HUES6 (cell line): ENCODE measurements around the gene CCDC159.
"Not testable (repeated sequence)": the region's sequence is repeated elsewhere in the genome, so short reads cannot be mapped to it uniquely, and the experiment has no call there.

ENCODE experiments used
- H3K27ac ChIP-seq: 2 replicates; pipeline ENCODE4 v1.7.0; 2013; ENCODE audit warnings: low read depth, mild to moderate bottlenecking, low read length, inconsistent platforms
- H3K27me3 ChIP-seq: 2 replicates; pipeline ENCODE4 v1.6.1; 2013; ENCODE audit warnings: low read length; ENCODE audit not compliant: control insufficient read depth, insufficient read depth
- H3K36me3 ChIP-seq: 2 replicates; pipeline ENCODE4 v1.6.1; 2013; ENCODE audit warnings: low read length; ENCODE audit not compliant: control insufficient read depth, insufficient read depth
- H3K4me1 ChIP-seq: 2 replicates; pipeline ENCODE4 v1.6.1; 2013; ENCODE audit warnings: low read length; ENCODE audit not compliant: control insufficient read depth, insufficient read depth
- H3K4me3 ChIP-seq: 2 replicates; pipeline ENCODE4 v1.5.1; 2013; ENCODE audit warnings: low read depth, low read length
- H3K9ac ChIP-seq: one replicate; pipeline ENCODE4 v1.6.1; 2013; ENCODE audit warnings: mild to moderate bottlenecking, low read length
- H3K9me3 ChIP-seq: 2 replicates; pipeline ENCODE4 v1.6.1; 2013; ENCODE audit warnings: low read depth, low read length; ENCODE audit not compliant: control insufficient read depth, insufficient read depth

Gene CCDC159, protein sequence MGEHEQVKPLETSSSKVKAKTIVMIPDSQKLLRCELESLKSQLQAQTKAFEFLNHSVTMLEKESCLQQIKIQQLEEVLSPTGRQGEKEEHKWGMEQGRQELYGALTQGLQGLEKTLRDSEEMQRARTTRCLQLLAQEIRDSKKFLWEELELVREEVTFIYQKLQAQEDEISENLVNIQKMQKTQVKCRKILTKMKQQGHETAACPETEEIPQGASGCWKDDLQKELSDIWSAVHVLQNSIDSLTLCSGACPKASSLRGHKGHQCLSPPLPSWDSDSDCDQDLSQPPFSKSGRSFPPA

GRCh38 chr19:11346104-11346940, at the start of gene CCDC159, which contains the start of gene TMEM205:
CCDC159 (plus strand) TSS chr19:11346519; CDS start chr19:11346607, 88 bp downstream.
TMEM205 (minus strand) TSS chr19:11346268; CDS start chr19:11345619, 649 bp downstream.
- H3K9ac ChIP-seq = peak within 1 kb of the TSS; percentile 65
- no peaks in the 10 kb centered on the region for H3K27me3 ChIP-seq
- peaks cover 11% of the 10 kb centered on the region for H3K36me3 ChIP-seq
- H3K4me1 ChIP-seq = peaks cover 4% of the 10 kb centered on the region; the same call in 1 of the 2 replicates
- H3K9me3 ChIP-seq = peaks cover 10% of the 10 kb centered on the region
- H3K4me3 ChIP-seq = peak within 1 kb of the TSS; percentile 96
- H3K27ac ChIP-seq = no peak within 1 kb of the TSS

- Histone ChIP-seq H3K4me1 (no peaks in the 10 kb centered on the region), H3K9me3 (no peaks in the 10 kb centered on the region), H3K36me3 (no peaks in the 10 kb centered on the region), H3K27me3 (no peaks in the 10 kb centered on the region; the same call in 1 of the 2 replicates), H3K27ac (no peak overlapping the region), H3K4me3 (no peak overlapping the region), H3K9ac (no peak overlapping the region)
These were observed 46.1 kb upstream of the CCDC159 start for GRCh38 chr19:11299946-11300810.

DNA sequence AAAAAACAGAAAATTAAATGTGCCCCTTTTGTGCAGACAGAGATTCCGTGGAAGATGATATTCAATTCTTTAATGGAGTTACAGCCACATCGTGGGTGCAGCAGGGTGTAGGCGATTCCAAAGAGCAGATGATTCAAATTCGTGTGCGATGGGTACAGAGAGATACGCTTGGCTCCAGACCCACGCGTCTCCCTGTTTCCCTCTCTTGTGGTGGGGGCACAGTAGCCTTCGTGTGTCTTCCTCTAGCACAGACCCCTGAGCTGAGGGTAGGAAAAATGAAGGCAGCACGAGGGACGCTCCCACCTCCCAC, 45.6 kb upstream of the CCDC159 start:
- Histone ChIP-seq H3K36me3 (no peaks in the 10 kb centered on the region), H3K4me1 (no peaks in the 10 kb centered on the region), H3K27me3 (no peaks in the 10 kb centered on the region; the same call in 1 of the 2 replicates), H3K4me3 (no peak overlapping the region), H3K9ac (no peak overlapping the region), H3K9me3 (no peaks in the 10 kb centered on the region), H3K27ac (no peak overlapping the region)

GRCh38 chr19:11304936-11305335, 41.4 kb upstream of the CCDC159 start:
- no peaks in the 10 kb centered on the region; the same call in 1 of the 2 replicates for H3K27me3 ChIP-seq
- H3K9ac ChIP-seq = no peak overlapping the region
- H3K4me3 ChIP-seq = no peak overlapping the region
- no peaks in the 10 kb centered on the region for H3K9me3 ChIP-seq
- no peaks in the 10 kb centered on the region for H3K4me1 ChIP-seq
- no peak overlapping the region for H3K27ac ChIP-seq
- H3K36me3 ChIP-seq = no peaks in the 10 kb centered on the region

GRCh38 chr19:11306337-11306736, 40.0 kb upstream of the CCDC159 start:
- no peaks in the 10 kb centered on the region for H3K36me3 ChIP-seq
- no peaks in the 10 kb centered on the region for H3K9me3 ChIP-seq
- no peak overlapping the region for H3K27ac ChIP-seq
- H3K4me1 ChIP-seq = no peaks in the 10 kb centered on the region
- H3K9ac ChIP-seq = no peak overlapping the region
- no peak overlapping the region for H3K4me3 ChIP-seq
- H3K27me3 ChIP-seq = no peaks in the 10 kb centered on the region

DNA sequence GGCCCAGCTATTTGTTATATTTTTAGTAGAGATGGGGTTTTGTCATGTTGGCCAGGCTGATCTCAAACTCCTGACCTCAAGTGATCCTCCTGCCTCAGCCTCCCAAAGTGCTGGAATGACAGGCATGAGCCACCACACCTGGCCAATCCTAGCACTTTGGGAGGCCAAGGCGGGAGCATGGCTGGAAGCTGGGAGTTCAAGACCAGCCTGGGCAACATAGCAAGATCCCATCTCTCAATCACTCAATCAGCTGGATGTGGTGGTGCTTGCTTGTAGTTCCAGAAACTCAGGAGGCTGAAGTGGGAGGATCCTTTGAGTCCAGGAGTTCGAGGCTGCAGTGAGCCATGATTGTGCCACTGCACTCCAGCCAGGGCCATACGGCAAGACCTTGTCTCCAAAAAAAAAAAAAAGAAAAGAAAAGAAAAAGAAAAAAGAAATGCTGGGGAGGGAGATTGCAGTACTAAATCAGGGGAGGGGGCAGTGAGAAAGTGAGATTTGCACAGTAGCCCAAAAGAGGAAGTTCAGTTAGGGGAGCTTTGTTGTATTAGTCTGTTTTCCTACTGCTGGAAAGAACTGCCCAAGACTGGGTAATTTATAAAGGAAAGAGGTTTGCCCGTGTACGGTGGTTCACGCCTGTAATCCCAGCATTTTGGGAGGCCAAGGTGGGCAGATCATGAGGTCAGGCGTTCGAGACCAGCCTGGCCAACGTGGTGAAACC, 25.9 kb upstream of the CCDC159 start:
- not testable (repeated sequence) for H3K9ac ChIP-seq, H3K36me3 ChIP-seq, H3K9me3 ChIP-seq, H3K4me3 ChIP-seq, H3K27me3 ChIP-seq, H3K27ac ChIP-seq, H3K4me1 ChIP-seq

DNA sequence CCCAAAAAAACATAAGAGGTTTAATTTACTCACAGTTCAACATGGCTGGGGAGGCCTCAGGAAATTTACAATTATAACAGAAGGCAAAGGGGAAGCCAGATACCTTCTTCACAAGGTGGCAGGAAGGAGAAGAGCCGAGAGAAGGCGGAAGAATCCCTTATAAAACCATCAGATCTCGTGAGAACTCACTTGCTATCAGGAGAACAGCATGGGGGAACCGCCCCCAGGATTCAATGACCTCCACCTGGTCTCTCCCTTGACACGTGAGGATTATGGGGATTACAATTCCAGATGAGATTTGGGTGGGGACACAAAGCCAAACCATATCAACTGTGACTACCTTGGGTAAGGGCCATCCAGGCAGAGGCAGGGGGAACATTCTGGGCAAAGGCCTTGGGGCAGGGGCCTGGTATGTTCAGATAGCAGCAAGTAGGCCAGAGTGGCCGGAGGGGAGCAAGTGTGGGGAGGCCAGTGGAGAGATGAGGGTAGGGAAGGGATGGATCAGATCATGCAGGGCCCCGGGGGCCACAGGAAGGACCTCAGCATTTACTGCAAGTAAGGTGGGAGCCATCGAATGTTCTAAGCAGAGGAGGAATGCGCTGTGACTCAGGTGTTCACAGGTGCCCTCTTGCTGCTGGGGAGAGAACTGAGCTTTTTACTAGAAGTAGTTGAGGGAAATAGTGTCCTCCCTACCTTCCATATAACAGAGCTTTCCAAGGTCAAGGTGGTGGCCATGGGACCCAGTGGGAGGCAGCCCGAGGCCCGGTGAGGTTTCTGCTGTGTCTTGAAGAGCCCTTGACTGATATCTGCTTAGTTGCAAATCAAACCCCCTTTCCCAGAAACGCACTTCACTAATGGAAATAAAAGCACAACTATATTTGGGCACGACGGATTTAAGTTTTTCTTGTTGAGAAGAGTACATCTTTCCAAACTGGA, 24.9 kb upstream of the CCDC159 start:
- Histone ChIP-seq H3K4me1 (peaks cover 7% of the 10 kb centered on the region; the same call in 1 of the 2 replicates), H3K27ac (no peak overlapping the region)

GRCh38 chr19:11322269-11323024, 23.9 kb upstream of the CCDC159 start:
- H3K27ac ChIP-seq = no peak overlapping the region
- peaks cover 7% of the 10 kb centered on the region; the same call in 1 of the 2 replicates for H3K4me1 ChIP-seq
- no peaks in the 10 kb centered on the region for H3K9me3 ChIP-seq
- H3K36me3 ChIP-seq = peaks cover 6% of the 10 kb centered on the region; the same call in 1 of the 2 replicates
- H3K4me3 ChIP-seq = no peak overlapping the region
- no peaks in the 10 kb centered on the region for H3K27me3 ChIP-seq
- H3K9ac ChIP-seq = no peak overlapping the region

More for the DNA sequence above, 24.9 kb upstream of the CCDC159 start:
- no peak overlapping the region for H3K9ac ChIP-seq
- no peak overlapping the region for H3K4me3 ChIP-seq
- no peaks in the 10 kb centered on the region for H3K27me3 ChIP-seq
- H3K36me3 ChIP-seq = peaks cover 3% of the 10 kb centered on the region; the same call in 1 of the 2 replicates
- H3K9me3 ChIP-seq = no peaks in the 10 kb centered on the region

DNA sequence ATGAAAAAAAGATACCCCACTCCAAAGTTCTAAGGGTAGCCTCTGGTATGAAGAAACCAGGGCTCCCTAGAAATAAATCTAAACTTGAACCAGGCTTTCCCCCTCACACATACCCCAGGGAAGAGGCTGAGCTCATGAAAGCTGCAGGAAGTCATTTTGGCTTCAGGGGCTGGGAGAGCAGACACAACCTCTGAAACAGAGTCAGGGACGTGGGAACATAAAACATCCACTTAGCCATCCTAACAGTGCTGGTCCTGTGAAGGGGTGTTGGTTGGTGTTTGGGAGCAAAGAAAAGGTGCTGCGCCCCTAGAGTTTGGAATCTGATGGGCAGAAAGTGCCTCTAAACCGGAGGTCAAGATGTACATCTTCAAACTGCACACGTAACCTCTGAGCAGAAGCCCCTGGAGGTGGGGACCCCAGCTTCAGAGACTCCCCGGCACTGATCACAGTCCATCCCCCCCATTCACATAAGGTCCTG, 22.7 kb upstream of the CCDC159 start:
- Histone ChIP-seq H3K4me1 (peaks cover 7% of the 10 kb centered on the region; the same call in 1 of the 2 replicates), H3K4me3 (no peak overlapping the region), H3K9ac (no peak overlapping the region), H3K36me3 (peaks cover 6% of the 10 kb centered on the region; the same call in 1 of the 2 replicates), H3K9me3 (no peaks in the 10 kb centered on the region), H3K27ac (no peak overlapping the region), H3K27me3 (no peaks in the 10 kb centered on the region)
